HG03558 (cell line): ENCODE measurements around the gene MBIP.
A peak's percentile ranks its signal among the peaks of the same experiment; 100 is the strongest.

Experiments
- ATAC-seq: cut with Tn5 transposase; IDR thresholded peaks from one replicate; pipeline ENCODE4 v1.9.1; 2021; ENCODE audit warnings: moderate number of reproducible peaks; ENCODE audit not compliant: unreplicated experiment; ENCODE audit errors: extremely low read depth

Gene MBIP

GRCh38 chr14:36315159-36315853, 5.1 kb downstream of the MBIP start:
- peak; percentile 54 for ATAC-seq

- no peak for ATAC-seq
Observed at GRCh38 chr14:36313898-36314297, 6.5 kb downstream of the MBIP start.

GRCh38 chr14:36313206-36313605, 7.2 kb downstream of the MBIP start:
- no peak for ATAC-seq

GRCh38 chr14:36306836-36307235, 13.6 kb downstream of the MBIP start:
- ATAC-seq: no peak

- no peak for ATAC-seq
Observed at GRCh38 chr14:36304895-36305294, 15.5 kb downstream of the MBIP start.

- ATAC-seq: no peak
Observed at GRCh38 chr14:36303960-36304359, 16.5 kb downstream of the MBIP start.

- no peak for ATAC-seq
Observed at GRCh38 chr14:36302823-36303222, 17.6 kb downstream of the MBIP start.

GRCh38 chr14:36301159-36301558, 19.3 kb downstream of the MBIP start:
- ATAC-seq: no peak

- ATAC-seq: peak; percentile 42
Observed at GRCh38 chr14:36300337-36300736, 20.1 kb downstream of the MBIP start.

GRCh38 chr14:36295642-36296627, 24.5 kb downstream of the MBIP start:
- ATAC-seq: no peak

GRCh38 chr14:36294543-36294942, 25.9 kb downstream of the MBIP start:
- no peak for ATAC-seq

GRCh38 chr14:36293824-36294223, 26.6 kb downstream of the MBIP start:
- no peak for ATAC-seq

- no peak for ATAC-seq
Observed at GRCh38 chr14:36289954-36290353, 30.5 kb downstream of the MBIP start.

- ATAC-seq: no peak
Observed at GRCh38 chr14:36288496-36288895, 31.9 kb downstream of the MBIP start.

GRCh38 chr14:36284971-36285595, 35.4 kb downstream of the MBIP start:
- ATAC-seq: no peak

- ATAC-seq: no peak
Observed at GRCh38 chr14:36281309-36281708, 39.1 kb downstream of the MBIP start.

- no peak for ATAC-seq
Observed at GRCh38 chr14:36279306-36280190, 40.9 kb downstream of the MBIP start.

GRCh38 chr14:36275741-36276140, 44.7 kb downstream of the MBIP start:
- no peak for ATAC-seq

- no peak for ATAC-seq
Observed at GRCh38 chr14:36271939-36272907, 48.2 kb downstream of the MBIP start.
